Hepatic stellate cell (primary cell): Measurements from ENCODE around the gene MRGPRD.

Source experiments
- DNase-seq: peaks from one replicate; pipeline ENCODE4 v3.0.0; 2011; ENCODE audit warnings: low spot score

Gene MRGPRD

GRCh38 chr11:68980776-68981065 lies at the start of gene MRGPRD:
MRGPRD (minus strand) TSS chr11:68980986; CDS start chr11:68980986, 0 bp downstream.
- DNase-seq: no peak

- no peak for DNase-seq
Measured at GRCh38 chr11:69030301-69030700, 49.5 kb upstream of the MRGPRD start.

- DNase-seq: no peak
Measured at GRCh38 chr11:69027704-69028372, 47.1 kb upstream of the MRGPRD start.

GRCh38 chr11:69024509-69024908 lies 43.7 kb upstream of the MRGPRD start:
- no peak for DNase-seq

GRCh38 chr11:69022260-69022659 lies 41.5 kb upstream of the MRGPRD start:
- peak; percentile 61 for DNase-seq

- DNase-seq: no peak
Measured at GRCh38 chr11:69018924-69019323, 38.1 kb upstream of the MRGPRD start.

- DNase-seq: no peak
Measured at GRCh38 chr11:69017951-69018350, 37.2 kb upstream of the MRGPRD start.

GRCh38 chr11:69014898-69015549 lies 34.2 kb upstream of the MRGPRD start:
- DNase-seq: no peak

GRCh38 chr11:69014084-69014851 lies 33.5 kb upstream of the MRGPRD start:
- peak; percentile 46 for DNase-seq

GRCh38 chr11:69013009-69013951 lies 32.5 kb upstream of the MRGPRD start, which contains the start of gene MRGPRF:
MRGPRF (minus strand) TSS chr11:69013246; CDS start chr11:69009901, 3,345 bp downstream.
- peak; percentile 93 for DNase-seq

GRCh38 chr11:69012092-69013008 lies 31.6 kb upstream of the MRGPRD start:
- peak; percentile 62 for DNase-seq

GRCh38 chr11:69011624-69012091 lies 30.9 kb upstream of the MRGPRD start:
- DNase-seq: no peak

GRCh38 chr11:69010964-69011623 lies 30.3 kb upstream of the MRGPRD start:
- DNase-seq: peak; percentile 96

- peak; percentile 52 for DNase-seq
Measured at GRCh38 chr11:69010361-69010891, 29.6 kb upstream of the MRGPRD start.

- no peak for DNase-seq
Measured at GRCh38 chr11:69009441-69010211, 28.8 kb upstream of the MRGPRD start.

GRCh38 chr11:69008737-69009440 lies 28.1 kb upstream of the MRGPRD start:
- DNase-seq: peak; percentile 100

- peak; percentile 69 for DNase-seq
Measured at GRCh38 chr11:69007975-69008381, 27.2 kb upstream of the MRGPRD start.

GRCh38 chr11:69006816-69007215 lies 26.0 kb upstream of the MRGPRD start:
- DNase-seq: no peak
